Renal cortical epithelial cell (primary cell): ENCODE measurements around the gene OCLN. TPM values are rescaled to one million over a fixed set of nuclear protein-coding genes. Genes with fewer than 3 reads are reported as not detected.
"Not testable (repeated sequence)": the region's sequence is repeated elsewhere in the genome, so short reads cannot be mapped to it uniquely, and the experiment has no call there.

Experiments
- DNase-seq: peaks from one replicate; pipeline ENCODE4 v3.0.0-alpha.2; 2011; ENCODE audit warnings: low read depth
- total RNA-seq: library from RNA; depleted of rRNA; stranded (reverse); fragments of >200 nt; gene quantifications from 2 replicates; pipeline ENCODE4 v1.2.3, GENCODE V29; 2014

The OCLN gene
- total RNA-seq, 1 donor from 2014 or later, result 66.1 TPM

DNA sequence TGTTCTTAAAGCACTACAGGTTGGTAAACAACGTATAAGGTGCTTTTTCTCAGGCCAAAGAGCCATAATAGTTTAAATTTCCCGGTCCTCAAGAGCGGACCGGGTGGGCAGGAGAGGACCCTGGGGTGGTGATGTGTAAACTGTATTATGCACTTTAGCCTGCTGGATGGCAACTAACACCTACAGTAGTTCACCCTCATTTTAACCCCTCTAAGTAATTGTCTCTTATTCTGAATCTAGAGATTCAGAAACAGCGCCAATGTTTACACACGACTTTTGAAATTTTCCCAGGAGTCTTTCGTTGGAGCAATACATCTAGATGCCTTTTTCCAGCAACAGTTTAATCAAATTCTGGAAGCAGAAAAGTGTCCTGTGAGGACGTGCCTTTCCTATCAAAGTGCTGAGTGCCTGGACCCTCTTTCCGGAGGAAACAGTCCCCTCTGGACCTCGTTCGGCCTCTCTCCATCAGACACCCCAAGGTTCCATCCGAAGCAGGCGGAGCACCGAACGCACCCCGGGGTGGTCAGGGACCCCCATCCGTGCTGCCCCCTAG, 676 bp upstream of the OCLN start:
- no peak for DNase-seq

DNA sequence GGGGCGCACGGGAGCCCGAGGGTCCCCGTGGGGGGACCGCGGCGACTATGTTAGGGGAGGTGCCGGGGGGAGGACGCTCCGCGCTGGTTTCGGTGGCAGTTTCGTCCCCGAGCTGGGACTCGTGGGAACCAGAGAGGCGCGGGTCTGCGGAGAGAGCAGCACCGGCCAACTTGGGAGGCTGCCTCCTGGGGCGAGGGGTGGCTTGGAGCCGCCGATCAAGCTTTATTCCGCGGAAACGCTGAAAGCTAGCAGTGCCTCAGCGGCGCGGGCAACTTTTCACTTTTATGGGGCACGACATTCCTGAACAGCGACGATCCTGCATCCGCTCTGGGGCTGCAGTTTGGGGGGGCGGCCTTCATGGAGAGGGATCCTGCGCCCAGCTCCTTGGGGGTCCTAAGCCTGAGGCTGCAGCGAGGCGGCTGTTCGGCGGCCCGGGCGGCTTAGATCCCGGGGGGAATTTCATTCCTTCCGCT, 369 bp downstream of the OCLN start:
- no peak for DNase-seq

DNA sequence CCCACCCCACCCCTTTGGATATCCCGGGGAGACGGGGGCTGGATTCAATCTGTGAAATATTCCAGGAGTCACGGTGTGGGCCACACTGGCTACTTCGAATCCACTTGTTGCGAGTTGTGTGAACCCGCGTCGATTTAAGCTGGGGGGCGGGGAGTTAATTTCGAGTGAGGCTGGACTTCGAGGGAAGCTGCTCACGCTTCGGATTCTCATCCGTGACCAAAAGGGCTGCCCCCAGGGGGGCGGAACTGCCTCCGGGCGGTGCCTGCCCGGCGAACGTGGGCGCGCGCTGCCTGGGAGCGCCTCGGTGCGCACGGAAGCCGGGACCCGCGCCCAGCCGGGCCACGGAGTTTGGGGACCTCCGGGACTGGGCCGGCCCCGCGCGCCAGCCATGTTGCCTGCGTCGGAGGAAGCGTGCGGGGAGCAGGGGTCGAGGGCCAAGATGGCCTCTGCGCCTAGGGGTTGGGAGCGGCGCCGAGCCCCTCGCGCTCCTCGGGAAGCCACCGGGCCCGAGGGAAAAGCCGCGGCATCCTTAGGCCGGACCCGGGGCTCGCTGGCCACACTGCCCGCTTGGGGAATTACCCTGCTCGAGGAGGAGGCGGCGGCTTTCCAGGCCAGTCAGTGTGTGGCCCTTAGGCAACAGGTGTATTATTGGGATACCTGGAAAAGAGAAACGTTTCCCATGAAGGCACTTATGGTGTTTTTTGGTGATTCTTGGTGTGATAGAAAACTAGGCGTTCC, 975 bp downstream of the OCLN start:
- no peak for DNase-seq

DNA sequence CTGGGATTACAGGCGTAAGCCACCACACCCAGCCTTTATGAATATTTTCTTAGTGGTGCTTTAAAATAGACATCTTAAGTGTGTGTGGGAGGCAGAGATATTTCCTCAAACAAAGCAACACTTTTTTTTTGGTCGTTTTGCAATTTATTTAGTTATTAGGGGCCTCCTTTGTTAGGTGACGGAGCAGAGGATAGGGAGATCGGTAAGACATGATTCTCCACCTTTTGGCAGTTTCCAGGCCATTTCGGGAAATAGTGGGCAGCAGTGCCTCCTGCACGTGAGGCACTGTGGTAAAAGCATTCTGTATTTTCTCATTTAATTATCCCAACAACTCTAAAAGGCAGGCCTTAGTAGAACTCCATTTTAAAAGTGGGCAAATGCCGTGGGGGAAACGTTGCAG, 1.9 kb downstream of the OCLN start:
- no peak for DNase-seq

DNA sequence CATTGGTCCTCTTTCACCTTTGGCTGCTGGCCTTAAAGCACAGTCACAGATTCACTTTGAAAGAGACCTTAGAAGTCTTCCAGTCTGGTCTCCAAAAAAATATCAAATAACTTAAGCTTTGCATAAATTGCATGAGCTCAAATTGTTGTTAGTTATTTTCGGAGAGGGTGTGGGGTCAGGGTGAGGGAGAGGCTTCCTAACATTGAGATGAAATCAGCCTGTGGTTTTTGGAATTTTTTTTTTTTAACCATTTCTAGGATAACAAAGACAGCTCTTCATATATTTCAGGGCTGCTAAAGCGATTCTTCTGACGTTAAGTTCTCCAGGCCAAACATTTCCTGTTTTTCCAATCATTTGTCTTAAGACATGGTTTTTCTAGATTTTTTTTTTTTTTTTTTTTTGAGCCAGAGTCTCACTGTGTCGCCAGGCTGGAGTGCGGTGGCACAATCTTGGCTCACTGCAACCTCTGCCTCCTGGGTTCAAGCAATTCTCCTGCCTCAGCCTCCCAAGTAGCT, 4.5 kb downstream of the OCLN start:
- DNase-seq, result no peak

DNA sequence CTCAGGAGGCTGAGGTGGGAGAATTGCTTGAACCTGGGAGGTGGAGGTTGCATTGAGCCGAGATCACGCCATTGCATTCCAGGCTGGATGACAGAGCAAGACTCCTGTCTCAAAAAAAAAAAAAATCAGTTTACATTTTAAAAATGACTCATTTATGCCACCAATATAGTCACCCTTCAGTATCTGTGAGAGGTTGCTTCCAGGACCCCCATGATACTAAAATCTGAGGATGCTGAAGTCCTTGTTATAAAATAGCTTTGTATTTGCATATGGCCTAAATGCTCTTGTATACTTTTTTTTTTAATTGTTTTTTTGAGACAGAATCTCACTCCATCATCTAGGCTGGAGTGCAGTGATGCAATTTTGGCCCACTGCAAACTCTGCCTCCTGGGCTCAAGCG, 5.8 kb downstream of the OCLN start:
- no peak for DNase-seq

DNA sequence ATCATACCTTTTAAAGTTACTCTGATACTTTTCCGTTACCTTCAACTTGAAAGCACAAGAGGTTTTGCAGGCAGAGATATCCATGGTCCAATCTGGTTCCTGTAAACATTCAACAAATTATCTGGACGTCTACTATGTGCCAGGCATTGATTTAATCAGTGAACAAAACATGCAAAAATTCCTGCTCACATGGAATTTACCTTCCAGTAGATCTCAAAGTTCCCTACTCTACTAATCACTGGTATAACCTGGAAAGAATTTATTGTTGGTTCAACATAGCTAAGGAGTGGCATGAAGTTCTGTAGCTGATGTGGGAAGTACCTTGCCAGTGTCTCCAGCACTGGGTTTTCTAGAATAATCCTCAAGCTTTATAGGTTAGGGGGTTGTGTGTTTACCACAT, 9.8 kb downstream of the OCLN start:
- DNase-seq, result peak; percentile 81

DNA sequence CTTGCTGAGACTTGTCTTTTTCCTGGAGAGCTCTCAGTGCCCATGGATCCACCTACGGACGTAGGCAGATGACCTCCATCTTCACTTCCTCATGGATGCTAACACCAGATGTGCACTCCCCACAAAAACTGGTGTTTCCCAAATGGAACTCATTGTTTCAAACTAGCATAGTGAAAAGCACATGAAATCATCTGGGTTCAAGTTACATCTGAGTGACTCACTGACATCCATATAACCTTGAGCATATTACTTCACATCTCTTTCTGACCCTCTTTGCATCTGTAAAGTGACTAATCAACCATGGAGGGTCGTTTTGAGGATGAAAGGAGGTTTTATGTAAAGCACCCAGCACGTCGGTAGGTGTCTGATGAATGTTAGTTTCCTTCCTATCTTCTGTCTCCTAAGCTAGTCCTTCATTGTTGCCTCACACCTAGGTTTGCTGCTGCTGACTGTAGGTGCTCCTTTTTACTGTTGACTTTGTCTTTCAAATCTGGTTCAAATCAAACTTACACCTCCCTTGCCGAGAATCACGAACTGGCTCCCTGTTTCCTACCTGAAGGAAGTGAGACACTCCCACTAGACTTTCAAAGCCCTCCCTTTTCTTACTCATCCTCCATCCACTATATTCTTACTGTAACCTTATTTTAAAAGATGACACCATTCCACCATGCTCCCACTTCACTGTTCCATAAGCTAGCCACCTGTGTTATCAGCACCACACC, 10.3 kb downstream of the OCLN start:
- peak; percentile 61 for DNase-seq

DNA sequence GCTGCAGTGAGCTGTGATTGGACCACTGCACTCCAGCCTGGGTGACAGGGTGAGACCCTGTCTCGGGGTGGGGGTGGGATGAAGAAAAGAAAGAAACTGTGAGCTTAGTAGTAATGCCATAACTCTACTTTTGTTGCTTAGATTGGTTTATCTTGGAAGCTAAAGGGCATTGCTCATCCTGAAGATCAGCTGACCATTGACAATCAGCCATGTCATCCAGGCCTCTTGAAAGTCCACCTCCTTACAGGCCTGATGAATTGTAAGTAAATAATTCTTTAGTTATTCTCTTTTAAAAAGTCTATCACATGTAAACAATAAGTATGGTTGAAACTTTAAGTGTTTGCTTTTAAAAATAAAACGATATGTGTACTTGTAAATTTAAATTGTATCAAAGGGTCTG, 11.4 kb downstream of the OCLN start:
- DNase-seq, result no peak

DNA sequence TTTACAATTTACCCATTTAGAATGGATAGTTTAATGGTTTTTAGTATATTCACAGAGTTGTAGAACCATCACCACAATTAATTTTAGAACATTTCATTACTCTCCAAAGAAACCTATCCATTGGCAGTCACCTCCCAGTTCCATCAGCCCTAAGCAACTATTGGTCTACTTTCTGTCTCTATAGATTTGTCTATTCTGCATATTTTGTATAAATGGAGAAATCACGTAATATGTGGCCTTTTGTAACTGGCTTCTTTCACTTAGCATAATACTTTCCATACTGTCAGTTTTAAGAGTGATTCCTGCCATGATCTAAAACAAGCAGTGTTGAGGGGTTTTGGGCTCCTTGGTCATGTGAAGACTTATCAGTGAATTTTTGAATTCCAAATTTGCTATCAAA, 12.7 kb downstream of the OCLN start:
- DNase-seq, result no peak

DNA sequence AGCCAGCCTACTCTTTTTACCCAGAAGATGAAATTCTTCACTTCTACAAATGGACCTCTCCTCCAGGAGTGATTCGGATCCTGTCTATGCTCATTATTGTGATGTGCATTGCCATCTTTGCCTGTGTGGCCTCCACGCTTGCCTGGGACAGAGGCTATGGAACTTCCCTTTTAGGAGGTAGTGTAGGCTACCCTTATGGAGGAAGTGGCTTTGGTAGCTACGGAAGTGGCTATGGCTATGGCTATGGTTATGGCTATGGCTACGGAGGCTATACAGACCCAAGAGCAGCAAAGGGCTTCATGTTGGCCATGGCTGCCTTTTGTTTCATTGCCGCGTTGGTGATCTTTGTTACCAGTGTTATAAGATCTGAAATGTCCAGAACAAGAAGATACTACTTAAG, 16.6 kb downstream of the OCLN start:
- DNase-seq, result no peak

DNA sequence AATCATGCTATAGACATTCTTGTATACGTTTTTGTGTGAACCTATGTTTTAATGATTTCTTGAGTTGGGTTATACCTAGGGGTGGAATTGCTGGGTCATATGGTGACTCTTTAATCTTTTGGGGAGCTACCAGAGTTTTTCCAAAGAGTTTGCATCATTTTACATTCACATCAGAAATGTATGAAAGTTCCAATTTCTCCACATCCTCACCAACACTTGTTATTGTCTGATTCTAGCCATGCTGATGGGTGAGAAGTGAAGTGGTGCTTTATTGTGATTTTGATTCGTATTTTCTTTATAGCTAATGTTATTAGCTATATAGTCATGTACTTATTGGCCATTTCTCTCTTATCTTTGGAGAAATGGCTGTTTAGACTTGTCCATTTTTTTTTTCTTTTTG, 18.1 kb downstream of the OCLN start:
- DNase-seq, result no peak

DNA sequence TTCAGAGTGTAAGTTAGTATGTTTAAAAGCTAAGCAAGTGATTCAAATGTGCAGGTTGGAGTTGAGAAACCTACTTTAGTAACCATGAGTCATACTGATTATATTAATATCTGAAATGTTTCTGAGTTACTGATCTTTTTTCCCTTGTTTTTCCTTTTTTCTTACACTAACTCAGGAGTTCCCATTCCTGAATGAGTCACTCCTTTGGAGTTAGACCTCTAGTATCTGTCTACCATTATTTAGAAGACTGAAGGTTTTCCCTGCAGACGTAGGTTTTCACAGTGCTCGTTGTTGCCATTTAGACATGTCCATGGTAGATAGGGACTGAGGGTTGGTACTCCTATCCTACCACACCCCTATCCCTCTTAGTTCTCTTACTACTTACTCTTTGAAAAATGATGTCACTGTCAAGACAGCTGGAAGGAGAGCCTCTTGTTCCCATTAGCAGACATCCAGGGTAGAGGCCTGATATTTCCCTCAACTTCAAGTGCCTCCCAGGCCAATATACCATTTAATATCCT, 20.2 kb downstream of the OCLN start:
- peak; percentile 89 for DNase-seq

DNA sequence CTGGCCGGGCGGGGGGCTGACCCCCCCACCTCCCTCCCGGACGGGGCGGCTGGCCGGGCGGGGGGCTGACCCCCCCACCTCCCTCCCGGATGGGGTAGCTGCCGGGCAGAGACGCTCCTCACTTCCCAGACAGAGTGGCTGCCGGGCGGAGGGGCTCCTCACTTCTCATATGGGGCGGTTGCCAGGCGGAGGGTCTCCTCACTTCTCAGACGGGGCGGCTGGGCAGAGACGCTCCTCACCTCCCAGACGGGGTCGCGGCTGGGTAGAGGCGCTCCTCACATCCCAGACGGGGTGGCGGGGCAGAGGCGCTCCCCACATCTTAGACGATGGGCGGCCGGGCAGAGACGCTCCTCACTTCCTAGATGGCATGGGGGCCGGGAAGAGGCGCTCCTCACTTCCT, 23.0 kb downstream of the OCLN start:
- DNase-seq, result not testable (repeated sequence)

DNA sequence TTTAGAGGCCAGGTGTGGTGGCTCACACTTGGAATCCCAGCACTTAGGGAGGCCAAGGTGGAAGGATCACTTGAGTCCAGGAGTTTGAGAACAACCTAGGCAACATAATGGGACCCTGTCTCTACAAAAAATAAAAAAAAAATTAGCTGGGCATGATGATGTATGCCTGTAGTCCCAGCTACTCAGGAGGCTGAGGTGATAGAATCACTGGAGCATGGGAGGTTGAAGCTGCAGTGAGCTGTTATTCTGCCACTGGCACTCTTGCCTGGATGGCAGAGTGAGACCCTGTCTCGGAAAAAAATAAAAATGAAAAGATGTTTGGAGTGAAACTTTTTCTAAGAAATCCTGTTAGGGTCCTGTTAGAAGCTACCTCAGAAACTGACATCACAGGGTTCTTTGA, 24.2 kb downstream of the OCLN start:
- DNase-seq, result peak; percentile 45

DNA sequence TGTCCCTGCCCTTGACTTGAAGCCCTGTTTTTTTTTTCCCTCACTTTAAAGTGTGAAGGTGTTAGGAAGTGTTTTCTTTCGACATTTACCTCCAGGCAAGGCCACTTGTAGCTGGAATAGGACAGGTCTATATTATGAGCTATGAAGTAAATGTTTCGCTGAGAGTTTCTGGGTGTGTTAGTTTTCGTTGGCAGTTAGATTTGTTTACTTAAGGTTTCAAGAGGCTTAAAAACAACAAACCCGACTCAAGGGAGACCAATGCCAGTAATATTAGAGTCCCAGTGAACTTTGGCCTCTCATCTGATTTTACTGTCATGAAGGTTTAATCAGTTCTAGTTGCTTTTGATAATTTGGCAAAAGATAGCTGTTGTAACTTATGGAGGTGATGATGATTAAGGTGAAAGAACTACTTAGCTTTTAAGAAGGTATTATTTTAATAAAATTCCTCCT, 25.2 kb downstream of the OCLN start:
- peak; percentile 95 for DNase-seq

DNA sequence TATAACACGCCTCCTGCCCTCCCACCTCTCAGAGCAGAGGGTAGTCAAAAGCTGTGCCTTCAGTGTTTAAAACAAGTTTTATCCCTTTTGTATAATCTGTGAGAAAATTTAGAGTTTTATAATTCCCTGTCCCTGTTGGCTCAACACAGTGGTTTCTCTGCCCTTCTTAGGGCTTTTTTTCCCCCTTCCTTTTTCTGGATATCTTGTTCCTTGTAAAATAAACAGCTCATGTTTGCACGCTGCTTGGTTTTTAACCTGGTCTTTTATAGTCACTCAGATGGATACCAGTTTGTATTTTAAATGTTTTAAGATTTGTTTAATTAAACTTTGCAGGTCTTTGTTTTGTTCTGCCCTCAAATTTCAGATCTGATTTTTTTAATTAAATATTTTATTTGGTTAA, 26.7 kb downstream of the OCLN start:
- DNase-seq, result no peak

DNA sequence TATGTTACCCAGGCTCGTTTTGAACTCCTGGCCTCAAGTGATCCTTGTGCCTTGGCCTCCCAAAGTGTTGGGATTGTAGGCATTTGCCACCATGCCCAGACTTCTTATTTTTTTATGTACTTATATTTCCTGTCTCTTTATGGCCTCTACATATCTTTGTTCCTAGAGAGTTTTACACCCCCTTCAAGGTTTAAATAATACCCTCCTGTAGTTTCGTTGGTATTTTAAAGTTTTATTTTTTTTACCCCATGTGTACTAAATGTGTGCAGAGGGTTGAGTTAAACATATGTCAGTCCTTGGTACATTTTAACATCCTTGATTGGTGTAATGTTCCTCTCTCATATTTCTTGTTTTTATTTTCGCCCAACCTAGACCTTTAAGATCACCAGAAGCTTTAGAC, 29.4 kb downstream of the OCLN start:
- no peak for DNase-seq

DNA sequence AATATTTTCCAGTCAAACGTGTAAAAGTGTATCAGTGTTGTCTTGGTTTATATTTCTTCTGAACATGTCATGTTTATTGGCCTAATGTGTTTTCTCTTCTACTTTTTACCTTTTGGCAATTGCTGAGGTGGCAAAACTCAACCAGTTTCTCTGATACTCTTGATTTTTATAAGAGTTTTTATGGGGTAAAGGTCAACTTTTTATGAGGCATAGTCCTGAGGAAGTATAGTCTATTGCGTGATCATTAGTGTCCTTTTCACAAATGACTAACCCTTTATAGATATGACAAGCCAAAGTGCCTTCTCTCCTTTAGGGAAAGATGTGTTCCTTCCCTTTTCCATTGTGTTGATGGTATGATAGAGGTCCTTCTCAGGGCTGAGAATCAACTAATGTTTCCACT, 32.9 kb downstream of the OCLN start:
- DNase-seq, result no peak

DNA sequence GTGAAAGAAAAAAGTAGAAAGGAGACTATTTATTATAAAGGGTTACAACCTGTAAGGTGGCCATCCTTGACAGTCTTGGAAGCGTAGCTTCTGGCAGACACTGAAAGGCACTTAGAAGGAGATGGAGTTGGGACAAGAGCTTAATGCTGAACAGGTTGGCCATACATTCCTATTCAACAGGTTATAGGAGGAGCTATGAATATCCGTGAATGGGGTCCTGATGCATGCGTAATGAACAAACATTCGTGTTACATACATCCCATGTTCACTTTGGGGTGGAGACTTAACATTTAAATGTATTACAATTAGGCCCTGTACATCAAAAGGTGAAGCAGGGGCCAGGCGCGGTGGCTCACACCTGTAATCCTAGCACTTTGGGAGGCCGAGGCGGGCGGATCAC, 34.1 kb downstream of the OCLN start:
- DNase-seq, result no peak

DNA sequence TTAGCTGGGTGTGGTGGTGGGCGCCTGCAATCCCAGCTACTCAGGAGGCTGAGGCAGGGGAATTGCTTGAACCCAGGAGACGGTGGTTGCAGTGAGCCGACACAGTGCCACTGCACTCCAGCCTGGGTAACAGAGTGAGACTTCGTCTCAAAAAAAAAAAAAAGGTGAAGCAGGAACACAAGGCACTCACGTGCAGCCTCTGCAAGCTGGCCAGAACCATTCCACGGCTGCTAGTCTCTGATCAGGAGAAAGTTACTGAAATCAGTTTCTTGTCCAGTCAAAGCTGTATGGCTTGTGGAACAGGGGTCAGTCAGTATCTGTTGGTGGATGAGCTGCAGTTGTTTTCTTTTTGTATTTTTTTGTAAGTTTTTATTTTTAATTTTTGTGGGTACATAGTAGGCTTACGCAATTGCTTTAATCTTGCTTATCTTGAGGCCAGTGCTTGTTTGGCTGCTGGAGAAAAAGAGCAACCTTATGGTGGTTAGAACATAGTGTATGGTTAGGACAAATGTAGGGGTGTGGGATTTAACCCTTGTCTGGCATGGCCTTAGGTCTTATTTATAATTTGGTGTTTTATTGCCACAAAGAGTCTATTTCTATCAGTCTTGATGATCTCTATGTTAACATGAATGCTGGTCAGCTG, 34.7 kb downstream of the OCLN start:
- no peak for DNase-seq

DNA sequence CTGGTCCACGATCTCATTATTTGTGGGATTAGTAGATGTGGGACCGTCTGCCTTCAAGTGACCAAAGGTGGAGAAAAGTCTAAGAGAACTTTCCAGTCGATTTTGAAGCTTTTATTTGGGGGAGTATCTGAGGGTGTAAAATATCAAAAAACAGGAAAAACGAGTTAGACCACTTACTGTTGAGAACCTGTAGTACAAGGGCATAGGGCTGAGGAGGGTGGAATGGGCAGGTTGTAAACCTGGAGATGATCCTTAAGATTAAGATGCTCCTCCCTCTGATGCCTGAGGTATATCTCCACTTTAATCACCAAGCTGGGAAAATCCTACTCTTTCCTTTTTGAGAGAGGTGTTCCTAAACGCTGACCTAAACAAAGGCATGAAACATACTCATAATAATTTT, 35.4 kb downstream of the OCLN start:
- no peak for DNase-seq
